OCI-LY7 (cell line): ENCODE measurements around the gene SIRPB1. TPM values are rescaled to one million over a fixed set of nuclear protein-coding genes. Genes with fewer than 3 reads are reported as not detected.
"Not testable (repeated sequence)": the region's sequence is repeated elsewhere in the genome, so short reads cannot be mapped to it uniquely, and the experiment has no call there.

Experiments used
- BruUV-seq: library from RNA; stranded (reverse); fragments of 400-500 nt; replicated peaks from 2 replicates; lab custom pipeline; 2021; lab: Mats Ljungman, UMichigan
- CTCF ChIA-PET: fragments of 300-600 bp; sonication (Branson Sonifier 250); formaldehyde crosslinking; loops from one replicate; lab custom pipeline; 2022; ENCODE audit warnings: antibody characterized with exemption; ENCODE audit not compliant: unreplicated experiment; lab: Charles Lee
- POLR2A ChIA-PET: fragments of 300-600 bp; sonication (Branson Sonifier 250); formaldehyde crosslinking; loops from one replicate; lab custom pipeline; 2022; ENCODE audit warnings: antibody characterized with exemption; lab: Charles Lee
- DNase-seq: peaks from one replicate; pipeline ENCODE4 v3.0.0-alpha.2; 2015; ENCODE audit warnings: low spot score
- H2AFZ ChIP-seq: fragments of 200-600 bp; sonication (generic), shearing (Covaris generic); 2 replicates; pipeline ENCODE4 v1.6.1; 2014; ENCODE audit warnings: mild to moderate bottlenecking, antibody characterized with exemption, low read length, moderate library complexity
- H3K27ac ChIP-seq: fragments of 200-600 bp; sonication (generic); 2 replicates; pipeline ENCODE4 v1.5.1; 2014; ENCODE audit warnings: mixed run types, low read depth, mild to moderate bottlenecking, moderate library complexity, low read length, inconsistent platforms; ENCODE audit not compliant: poor library complexity, severe bottlenecking
- H3K36me3 ChIP-seq: fragments of 200-600 bp; sonication (generic); 2 replicates; pipeline ENCODE4 v1.6.1; 2014; ENCODE audit warnings: mild to moderate bottlenecking, antibody characterized with exemption, low read length, moderate library complexity, mixed read lengths; ENCODE audit not compliant: insufficient read depth
- H3K4me1 ChIP-seq: fragments of 200-600 bp; sonication (generic); 2 replicates; pipeline ENCODE4 v1.5.1; 2014; ENCODE audit warnings: mild to moderate bottlenecking, low read length; ENCODE audit not compliant: insufficient read depth, poor library complexity, severe bottlenecking
- H3K4me2 ChIP-seq: fragments of 200-600 bp; sonication (generic); 2 replicates; pipeline ENCODE4 v1.6.1; 2014; ENCODE audit warnings: mild to moderate bottlenecking, low read length
- H3K4me3 ChIP-seq: fragments of 200-600 bp; sonication (generic); 2 replicates; pipeline ENCODE4 v1.5.1; 2014; ENCODE audit warnings: mild to moderate bottlenecking, low read depth, low read length; ENCODE audit not compliant: poor library complexity, severe bottlenecking
- H3K79me2 ChIP-seq: fragments of 200-600 bp; sonication (generic); 2 replicates; pipeline ENCODE4 v1.6.1; 2016; ENCODE audit warnings: low read depth, mild to moderate bottlenecking, low read length, moderate library complexity, mixed read lengths; ENCODE audit not compliant: insufficient read depth
- H3K9me2 ChIP-seq: fragments of 200-600 bp; sonication (generic); 2 replicates; pipeline ENCODE4 v1.6.1; 2016; ENCODE audit warnings: mild to moderate bottlenecking, low read length, mixed read lengths; ENCODE audit not compliant: insufficient read depth
- H3K9me3 ChIP-seq: fragments of 200-600 bp; sonication (generic); 2 replicates; pipeline ENCODE4 v1.6.1; 2014; ENCODE audit warnings: mild to moderate bottlenecking, mixed run types, low read length, mixed read lengths
- H4K20me1 ChIP-seq: fragments of 200-600 bp; sonication (generic); 2 replicates; pipeline ENCODE4 v1.6.1; 2014; ENCODE audit warnings: mild to moderate bottlenecking, antibody characterized with exemption, low read length, moderate library complexity, mixed read lengths; ENCODE audit not compliant: insufficient read depth
- EZH2phosphoT487 ChIP-seq: fragments of 200-600 bp; sonication (generic); IDR thresholded peaks from 2 replicates; pipeline ENCODE4 v1.6.1; 2018; ENCODE audit warnings: low read depth, borderline replicate concordance, mild to moderate bottlenecking, mixed run types, antibody characterized with exemption, low read length, moderate library complexity, mixed read lengths
- intact Hi-C: fragments of 100-400 bp; cut with micrococcal nuclease; formaldehyde crosslinking; loops from one replicate; pipeline ENCODE4 v1.10.0; 2022; ENCODE audit not compliant: unreplicated experiment
- total RNA-seq, 2 experiments: library from RNA; depleted of rRNA in 1 of 2; stranded (reverse); fragments of >200 nt in 1 of 2; shearing (Covaris generic) in 1 of 2; gene quantifications; 2 replicates each; pipeline ENCODE4 v1.2.3, GENCODE V29; 2014 to 2022
- TF ChIP-seq, protein P1 (sequence below): fragments of 200-600 bp; sonication (generic); conservative IDR thresholded peaks from 2 replicates; pipeline ENCODE4 v1.5.1; 2014; ENCODE audit warnings: mild to moderate bottlenecking, antibody characterized with exemption, low read length, moderate library complexity, mixed read lengths

SIRPB1 gene
- total RNA-seq, 2 experiments from 2014 or later = not detected

- Histone ChIP-seq H3K27ac (no peak overlapping the region), H3K9me3 (no peaks in the 10 kb centered on the region), H3K9me2 (no peaks in the 10 kb centered on the region), H4K20me1 (no peaks in the 10 kb centered on the region), H3K4me3 (no peak overlapping the region), H2AFZ (no peak overlapping the region), H3K79me2 (no peaks in the 10 kb centered on the region), H3K4me1 (no peaks in the 10 kb centered on the region), H3K36me3 (no peaks in the 10 kb centered on the region), H3K4me2 (no peak overlapping the region)
- ChIA-PET POLR2A (no interaction called here), CTCF (no interaction called here)
- TF ChIP-seq EZH2phosphoT487 = no peak
- TF ChIP-seq, protein P1, sequence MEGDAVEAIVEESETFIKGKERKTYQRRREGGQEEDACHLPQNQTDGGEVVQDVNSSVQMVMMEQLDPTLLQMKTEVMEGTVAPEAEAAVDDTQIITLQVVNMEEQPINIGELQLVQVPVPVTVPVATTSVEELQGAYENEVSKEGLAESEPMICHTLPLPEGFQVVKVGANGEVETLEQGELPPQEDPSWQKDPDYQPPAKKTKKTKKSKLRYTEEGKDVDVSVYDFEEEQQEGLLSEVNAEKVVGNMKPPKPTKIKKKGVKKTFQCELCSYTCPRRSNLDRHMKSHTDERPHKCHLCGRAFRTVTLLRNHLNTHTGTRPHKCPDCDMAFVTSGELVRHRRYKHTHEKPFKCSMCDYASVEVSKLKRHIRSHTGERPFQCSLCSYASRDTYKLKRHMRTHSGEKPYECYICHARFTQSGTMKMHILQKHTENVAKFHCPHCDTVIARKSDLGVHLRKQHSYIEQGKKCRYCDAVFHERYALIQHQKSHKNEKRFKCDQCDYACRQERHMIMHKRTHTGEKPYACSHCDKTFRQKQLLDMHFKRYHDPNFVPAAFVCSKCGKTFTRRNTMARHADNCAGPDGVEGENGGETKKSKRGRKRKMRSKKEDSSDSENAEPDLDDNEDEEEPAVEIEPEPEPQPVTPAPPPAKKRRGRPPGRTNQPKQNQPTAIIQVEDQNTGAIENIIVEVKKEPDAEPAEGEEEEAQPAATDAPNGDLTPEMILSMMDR = no peak
- intact Hi-C loops = no loop called here
- no peak for DNase-seq
- BruUV-seq = no TSS peak
Observed at GRCh38 chr20:1648101-1648500, 28.3 kb upstream of the SIRPB1 start.

GRCh38 chr20:1646975-1647431 is 27.2 kb upstream of the SIRPB1 start:
- Histone ChIP-seq H3K79me2 (no peaks in the 10 kb centered on the region), H3K9me3 (no peaks in the 10 kb centered on the region), H2AFZ (no peak overlapping the region), H3K4me1 (no peaks in the 10 kb centered on the region), H3K27ac (no peak overlapping the region), H3K36me3 (no peaks in the 10 kb centered on the region), H3K9me2 (no peaks in the 10 kb centered on the region), H3K4me3 (no peak overlapping the region), H3K4me2 (no peak overlapping the region), H4K20me1 (no peaks in the 10 kb centered on the region)
- ChIA-PET CTCF (no interaction called here), POLR2A (interaction anchor here (0.5 kb wide), 1 partner anchor 322 kb away, joined by 6 read pairs; no protein-coding TSS in a partner anchor)
- BruUV-seq = no TSS peak
- TF ChIP-seq, protein P1 = no peak
- no peak for TF ChIP-seq EZH2phosphoT487
- intact Hi-C loops = no loop called here
- DNase-seq = no peak

DNA sequence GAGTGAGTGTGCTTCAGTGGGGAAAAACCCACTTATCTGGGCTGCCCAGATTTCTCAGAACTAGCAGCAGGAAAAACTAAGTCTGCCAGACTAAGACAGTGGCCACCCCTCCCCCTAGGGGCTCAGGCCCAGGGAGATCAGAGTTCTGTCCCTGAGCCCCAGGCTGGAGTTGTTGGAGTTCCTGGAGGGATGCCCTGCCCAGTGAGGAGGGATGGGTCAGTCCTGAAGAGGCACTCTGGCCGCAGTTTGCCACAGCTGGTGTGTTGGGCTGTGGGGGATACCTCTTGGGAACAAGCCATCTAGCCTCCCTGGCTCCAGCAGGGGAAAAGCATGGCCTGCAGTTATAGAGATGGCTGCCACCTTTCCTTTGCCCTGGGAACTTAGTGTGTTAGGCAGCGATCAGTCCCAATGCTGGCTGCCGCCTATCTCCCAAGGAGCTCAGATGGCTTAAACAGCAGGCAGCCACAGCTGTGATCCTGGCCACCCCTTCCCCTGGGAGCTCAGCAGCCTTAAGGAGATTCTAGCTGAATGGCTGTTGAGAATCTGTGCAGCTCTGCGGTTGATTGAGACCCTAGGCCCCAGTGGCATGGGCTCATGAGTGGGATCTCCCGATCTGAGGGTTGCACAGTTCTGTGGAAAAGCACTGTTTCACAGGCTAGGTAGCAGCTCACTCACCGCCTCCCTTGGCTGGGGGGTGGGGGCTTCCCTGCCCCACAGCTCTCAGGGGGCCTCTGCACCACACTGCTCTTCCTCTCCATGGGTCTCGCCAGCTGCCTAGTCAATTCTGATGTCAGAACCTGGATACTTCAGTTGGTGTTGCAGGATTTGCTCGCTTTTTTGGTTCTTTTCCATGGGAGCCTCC is 24.5 kb upstream of the SIRPB1 start:
- BruUV-seq = no TSS peak
- H3K4me2 ChIP-seq = no peak overlapping the region
- no peak overlapping the region for H3K27ac ChIP-seq
- H3K4me1 ChIP-seq = no peaks in the 10 kb centered on the region
- CTCF ChIA-PET = no interaction called here
- no peak overlapping the region for H2AFZ ChIP-seq
- H3K9me2 ChIP-seq = no peaks in the 10 kb centered on the region
- H4K20me1 ChIP-seq = no peaks in the 10 kb centered on the region
- TF ChIP-seq, protein P1 = no peak
- TF ChIP-seq EZH2phosphoT487 = no peak
- no peak for DNase-seq
- H3K79me2 ChIP-seq = no peaks in the 10 kb centered on the region
- no peak overlapping the region for H3K4me3 ChIP-seq
- H3K36me3 ChIP-seq = no peaks in the 10 kb centered on the region
- no peaks in the 10 kb centered on the region for H3K9me3 ChIP-seq
- intact Hi-C loops = no loop called here
- POLR2A ChIA-PET = no interaction called here

DNA sequence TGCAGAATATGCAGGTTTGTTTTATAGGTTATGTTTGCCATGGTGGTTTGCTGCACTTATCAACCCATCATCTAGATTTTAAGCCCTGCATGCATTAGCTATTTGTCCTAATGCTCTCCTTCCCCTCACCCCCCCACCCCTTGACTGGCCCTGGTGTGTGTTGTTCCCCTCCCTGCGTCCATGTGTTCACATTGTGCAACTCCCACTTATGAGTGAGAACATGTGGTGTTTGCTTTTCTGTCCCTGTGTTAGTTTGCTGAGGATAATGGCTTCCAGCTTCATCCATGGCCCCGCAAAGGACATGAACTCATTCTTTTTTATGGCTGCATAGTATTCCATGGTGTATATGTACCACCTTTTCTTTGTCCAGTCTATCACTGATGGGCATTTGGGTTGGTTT is 18.8 kb upstream of the SIRPB1 start:
- intact Hi-C loops, CTCF ChIA-PET, DNase-seq: not testable (repeated sequence)

More for the DNA sequence above, 18.8 kb upstream of the SIRPB1 start:
- H3K9me3 ChIP-seq, H3K27ac ChIP-seq, H3K4me3 ChIP-seq, H2AFZ ChIP-seq, BruUV-seq, H3K4me1 ChIP-seq, H3K79me2 ChIP-seq, H4K20me1 ChIP-seq, H3K36me3 ChIP-seq, POLR2A ChIA-PET, H3K9me2 ChIP-seq, H3K4me2 ChIP-seq: not testable (repeated sequence)
